GM12892 (cell line): ENCODE measurements around the gene CACNA1C.

ENCODE experiments used
- DNase-seq: peaks from one replicate; pipeline ENCODE4 v3.0.0; 2011; ENCODE audit not compliant: insufficient read length
- FAIRE-seq: peaks from 2 replicates; lab custom pipeline; 2011; peaks lifted over from hg19 to GRCh38; lab: Jason Lieb, UNC
- POLR2A ChIP-seq: IDR thresholded peaks from 2 replicates; pipeline ENCODE4 v1.6.1; 2011; ENCODE audit warnings: low read depth, low read length, control low read depth
- POLR2AphosphoS5 ChIP-seq: IDR thresholded peaks from 2 replicates; pipeline ENCODE4 v1.6.1; 2011; ENCODE audit warnings: low read depth, low read length, control low read depth
- TAF1 ChIP-seq: IDR thresholded peaks from 2 replicates; pipeline ENCODE4 v1.6.1; 2011; ENCODE audit warnings: low read depth, mild to moderate bottlenecking, control low read depth, low read length, borderline replicate concordance

CACNA1C gene

DNA sequence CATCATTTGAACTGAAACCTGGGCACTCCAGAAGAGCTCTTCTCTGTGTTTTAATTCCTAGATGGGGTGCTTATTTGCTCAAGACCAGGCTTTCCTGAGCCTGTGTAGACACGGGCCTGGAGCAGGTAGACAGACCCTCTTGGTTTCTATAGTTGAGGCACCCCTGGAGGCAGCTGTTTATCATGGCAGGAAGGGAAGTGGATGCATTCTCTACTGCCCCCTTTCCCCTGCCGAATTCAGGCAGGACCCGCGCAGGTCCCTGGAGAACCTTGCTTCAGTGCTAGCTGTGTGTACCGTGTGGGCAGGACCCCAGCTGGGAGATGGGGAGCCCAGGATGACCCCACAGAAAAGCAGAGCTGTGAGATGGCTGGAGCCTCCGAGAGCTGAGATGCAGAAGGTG lies 6.0 kb downstream of the CACNA1C start:
- FAIRE-seq, result no peak
- DNase-seq, result no peak
- TF ChIP-seq POLR2AphosphoS5, result no peak
- no peak for TF ChIP-seq TAF1
- TF ChIP-seq POLR2A, result no peak

DNA sequence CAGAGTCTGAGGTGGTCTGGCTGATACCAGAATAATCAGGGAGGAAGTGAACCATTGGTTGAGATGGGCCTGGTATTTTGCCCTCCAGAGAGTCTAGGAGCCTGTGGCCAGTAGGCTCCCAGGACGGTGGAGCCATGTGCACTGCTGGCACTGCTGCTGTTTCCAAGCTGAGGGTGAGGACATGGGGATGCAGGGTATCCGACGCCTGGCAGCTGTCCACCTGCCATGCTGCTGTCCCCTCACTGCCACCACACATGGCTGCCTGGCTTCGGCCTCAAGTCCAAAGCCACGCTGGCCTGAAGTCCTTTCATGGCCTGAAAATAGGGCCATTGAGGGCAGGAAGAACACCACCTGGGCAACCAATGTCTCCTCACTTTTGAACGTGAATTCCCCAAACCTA lies 8.6 kb downstream of the CACNA1C start:
- DNase-seq, result no peak
- FAIRE-seq, result no peak
- TF ChIP-seq POLR2A, result no peak
- TF ChIP-seq POLR2AphosphoS5, result no peak
- TF ChIP-seq TAF1, result no peak

DNA sequence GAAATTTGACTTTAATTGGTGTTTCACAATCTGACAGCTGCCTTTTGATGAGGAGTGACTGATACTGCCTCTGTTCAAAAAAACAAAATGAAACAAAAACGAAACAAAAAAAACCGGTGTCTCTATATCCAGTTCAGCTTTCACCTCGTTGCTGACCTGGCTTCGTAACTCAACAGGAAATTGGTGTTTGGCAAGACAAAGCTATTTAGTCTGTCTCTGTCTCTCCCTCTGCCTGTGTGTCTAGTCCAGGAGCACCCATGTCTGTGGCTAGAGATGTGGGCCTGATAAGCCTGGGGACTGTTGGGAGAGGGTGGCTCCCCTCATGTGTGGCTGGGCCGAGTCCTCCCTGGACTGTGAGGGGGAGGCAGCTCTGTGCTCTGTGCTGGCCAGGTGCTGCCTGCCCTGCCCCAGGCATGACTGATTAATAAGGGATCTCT lies 11.3 kb downstream of the CACNA1C start:
- TF ChIP-seq TAF1 (no peak), POLR2A (no peak), POLR2AphosphoS5 (no peak)
- FAIRE-seq (peak; percentile 9), DNase-seq (peak; percentile 36)

DNA sequence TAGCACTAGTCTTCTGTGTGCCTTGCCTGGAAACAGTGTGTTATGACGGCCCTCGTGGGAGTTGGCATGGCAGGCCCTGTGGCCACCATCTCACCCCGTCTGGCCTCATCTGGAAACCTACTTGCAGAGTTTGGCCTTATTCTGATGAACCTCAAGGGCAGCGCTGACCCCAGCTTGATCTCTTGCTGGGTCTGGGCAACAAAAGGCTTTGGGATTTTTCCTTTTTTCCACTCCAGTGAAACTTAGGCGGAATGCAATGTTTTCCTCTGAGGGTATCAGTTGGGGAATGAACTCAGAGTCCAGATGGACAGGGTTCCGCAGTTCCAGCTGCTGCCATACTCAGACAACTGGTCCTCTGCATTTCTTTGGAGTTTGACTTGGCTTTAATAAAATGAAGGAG lies 15.9 kb downstream of the CACNA1C start:
- FAIRE-seq, result no peak
- DNase-seq, result no peak
- TF ChIP-seq TAF1, result no peak
- TF ChIP-seq POLR2A, result no peak
- no peak for TF ChIP-seq POLR2AphosphoS5

DNA sequence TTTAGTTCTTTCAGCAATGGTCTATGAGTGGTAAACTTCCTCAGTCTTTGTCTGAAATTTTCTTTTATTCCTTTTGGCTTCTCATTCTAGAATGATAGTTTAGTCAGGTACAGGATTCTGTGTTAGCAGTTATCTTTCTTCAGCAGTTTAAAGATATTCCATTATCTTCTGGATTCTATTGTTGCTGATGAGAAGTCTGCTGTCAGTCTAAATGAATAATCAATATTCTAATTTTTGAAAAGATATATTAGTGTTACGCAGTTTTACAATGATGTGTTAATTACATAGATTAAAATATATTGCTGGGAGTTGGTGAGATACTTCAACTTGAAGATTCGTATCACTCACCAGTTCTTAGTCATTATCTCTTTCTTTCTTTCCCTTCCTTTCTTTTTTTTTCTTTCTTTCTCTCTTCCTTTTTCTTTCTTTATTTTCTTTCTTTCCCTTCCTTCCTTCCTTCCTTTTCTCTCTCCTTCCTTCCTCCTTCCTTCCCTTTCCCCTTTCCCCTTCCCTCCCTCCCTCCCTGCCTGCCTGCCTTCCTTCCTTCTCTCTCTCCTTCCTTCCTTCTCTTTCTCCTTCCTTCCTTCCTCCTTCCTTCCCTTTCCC lies 17.8 kb downstream of the CACNA1C start:
- no peak for FAIRE-seq
- DNase-seq, result no peak
- TF ChIP-seq POLR2AphosphoS5 (no peak), TAF1 (no peak), POLR2A (no peak)

DNA sequence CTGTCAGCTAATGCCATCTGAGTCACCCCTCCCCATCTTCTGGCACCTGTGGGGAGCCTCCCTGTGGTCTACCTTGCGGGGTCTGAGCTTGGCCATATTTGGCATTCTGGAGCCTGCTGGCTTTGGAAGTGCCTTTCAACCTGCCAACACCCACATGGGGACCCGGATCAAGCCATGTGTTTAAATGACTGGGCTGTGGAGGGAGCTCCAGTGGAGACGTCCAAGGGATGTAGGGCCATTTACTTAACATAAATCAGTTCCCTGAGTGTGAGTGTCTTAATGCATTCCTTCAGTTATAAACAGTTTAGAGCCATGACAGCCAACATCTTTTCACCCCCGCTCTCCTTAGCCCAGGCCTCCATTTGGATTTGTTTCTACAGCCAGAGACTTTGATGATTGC lies 22.0 kb downstream of the CACNA1C start:
- DNase-seq (no peak), FAIRE-seq (no peak)
- TF ChIP-seq TAF1, result no peak

DNA sequence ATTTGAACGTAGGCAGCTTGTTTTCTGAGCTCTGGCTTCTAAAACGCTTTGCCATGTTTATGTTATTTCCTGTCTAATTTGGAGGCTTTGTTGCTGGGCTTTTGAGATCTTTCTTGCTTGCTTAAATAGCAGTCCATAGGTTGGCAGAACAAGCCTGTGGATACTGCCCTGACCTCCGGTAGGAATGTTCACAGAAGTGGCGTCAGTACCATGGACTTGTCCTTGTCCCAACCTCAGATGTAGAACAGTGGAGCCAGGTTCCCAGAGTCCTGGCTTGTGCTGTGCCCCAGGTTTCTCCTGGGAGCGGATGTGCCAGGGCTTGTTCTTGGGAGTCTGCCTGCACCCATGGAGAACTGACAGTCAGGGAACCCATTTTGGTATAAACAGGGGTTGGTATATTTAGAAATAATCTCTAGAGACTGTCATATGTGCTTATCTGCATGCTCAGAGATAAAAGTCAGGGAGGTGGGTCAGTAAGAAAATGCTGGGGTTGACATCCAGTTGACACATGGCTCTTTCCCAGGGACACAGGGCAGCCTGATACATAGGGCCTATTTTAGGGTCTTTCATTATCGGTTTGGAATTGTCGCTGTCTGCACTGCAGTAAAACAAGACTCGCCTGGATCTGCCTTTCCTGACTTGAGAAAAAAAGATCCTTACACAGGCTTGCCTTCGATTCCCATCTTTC lies 22.9 kb downstream of the CACNA1C start:
- DNase-seq (no peak), FAIRE-seq (no peak)
- TF ChIP-seq POLR2A (no peak), TAF1 (no peak), POLR2AphosphoS5 (no peak)

DNA sequence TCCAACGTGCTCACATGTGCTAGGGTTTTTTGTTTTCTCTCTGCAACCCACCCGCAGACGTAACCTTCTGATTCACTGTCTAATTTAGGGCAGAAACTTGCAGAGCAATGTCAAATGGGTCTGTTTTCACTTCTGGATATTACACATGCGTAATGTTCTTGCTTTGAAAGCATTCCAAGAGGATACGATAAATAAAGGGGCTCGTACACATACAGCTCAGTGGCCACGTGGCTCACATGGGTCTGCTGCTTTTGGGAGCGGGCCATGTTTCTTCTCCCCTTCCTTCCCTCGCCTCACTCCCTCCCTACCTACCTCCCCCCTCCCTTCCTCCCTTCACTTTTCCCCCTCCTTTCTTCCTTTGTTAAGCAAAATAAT lies 23.4 kb downstream of the CACNA1C start:
- DNase-seq (no peak), FAIRE-seq (no peak)
- no peak for TF ChIP-seq TAF1
- TF ChIP-seq POLR2AphosphoS5, result no peak
- no peak for TF ChIP-seq POLR2A

DNA sequence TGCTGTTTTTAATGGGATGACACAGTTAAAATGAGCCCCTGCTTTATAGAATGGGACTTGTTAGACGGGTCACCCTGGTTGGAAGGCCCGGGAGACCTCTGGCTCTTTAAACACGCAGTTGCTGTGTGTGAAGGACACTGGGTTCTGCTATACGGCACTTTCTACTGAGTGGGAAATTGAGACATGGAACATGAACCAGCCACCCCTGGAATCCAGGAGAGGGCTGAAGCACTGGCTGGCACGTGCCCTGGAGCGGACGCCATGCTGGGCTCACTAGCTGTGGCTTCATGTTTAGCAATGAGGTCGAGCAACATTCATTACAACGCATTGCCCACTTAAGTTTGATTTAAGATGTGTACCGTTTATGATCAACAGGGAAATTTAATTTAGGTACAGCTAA lies 23.9 kb downstream of the CACNA1C start:
- TF ChIP-seq POLR2AphosphoS5 (no peak), TAF1 (no peak), POLR2A (no peak)
- FAIRE-seq, result no peak
- no peak for DNase-seq

DNA sequence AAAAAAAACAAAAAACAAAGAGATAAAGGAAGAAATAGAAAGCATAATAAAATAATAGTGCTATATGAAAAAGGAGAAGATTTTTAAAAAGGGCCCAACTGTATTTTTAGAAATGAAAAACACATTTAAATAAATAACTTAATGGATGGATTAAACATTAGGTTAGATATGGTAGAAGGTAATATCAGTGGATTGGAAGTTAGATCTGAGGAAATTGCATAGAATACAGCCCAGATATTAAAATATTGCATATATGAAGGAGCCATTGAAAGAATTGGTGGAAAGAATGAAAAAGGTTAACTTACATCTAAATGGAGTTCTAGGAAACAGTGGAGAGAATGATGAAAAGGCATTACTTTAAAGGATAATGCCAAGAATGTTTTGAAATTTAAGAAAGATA lies 27.8 kb downstream of the CACNA1C start:
- DNase-seq (no peak), FAIRE-seq (no peak)
- no peak for TF ChIP-seq TAF1

DNA sequence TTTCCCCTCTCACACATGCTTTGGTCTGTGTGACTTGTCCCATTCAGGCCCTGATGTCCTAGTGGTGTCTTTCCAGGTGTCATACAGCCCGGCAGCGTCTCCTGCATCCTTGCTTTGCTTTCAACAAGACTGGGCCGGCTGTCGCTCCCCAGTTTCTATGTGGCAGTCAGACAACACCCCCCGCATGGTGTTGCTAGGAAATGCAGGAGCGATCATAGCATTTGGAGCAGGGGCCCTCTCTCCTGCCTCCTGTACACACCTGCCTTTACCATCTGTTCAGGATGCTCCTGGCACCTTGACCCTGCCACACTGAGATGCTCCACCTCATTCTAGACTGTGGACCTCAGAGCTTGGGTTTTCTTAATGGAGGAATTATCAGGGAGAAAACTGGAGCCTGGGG lies 29.5 kb downstream of the CACNA1C start:
- TF ChIP-seq POLR2A (no peak), TAF1 (no peak), POLR2AphosphoS5 (no peak)
- FAIRE-seq (no peak), DNase-seq (no peak)

DNA sequence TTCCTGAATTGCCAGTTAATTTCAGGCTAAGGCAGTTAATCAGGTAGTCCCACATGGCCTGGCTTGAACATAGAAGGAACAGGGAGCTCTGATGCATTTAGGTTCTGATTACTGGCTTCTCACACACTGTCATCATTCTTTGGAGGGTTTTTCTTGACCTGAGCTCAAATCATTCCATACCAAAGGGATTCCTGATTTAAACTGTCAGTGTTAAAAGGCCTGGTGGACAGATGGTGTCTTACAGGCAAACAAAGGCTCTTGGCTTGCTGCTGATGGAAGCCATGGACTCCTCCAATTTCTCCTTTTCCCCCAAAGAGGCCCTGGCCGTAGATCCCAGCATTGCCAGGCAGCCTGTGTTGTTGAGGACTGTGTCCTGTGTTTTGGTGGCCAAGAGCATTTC lies 30.2 kb downstream of the CACNA1C start:
- FAIRE-seq (no peak), DNase-seq (no peak)
- TF ChIP-seq TAF1 (no peak), POLR2AphosphoS5 (no peak), POLR2A (no peak)
